Subcutaneous adipose tissue (tissue), 4 donors: Measurements from ENCODE around the gene RHOJ. TPM values are rescaled to one million over a fixed set of nuclear protein-coding genes. Genes with fewer than 3 reads are reported as not detected.

Experiments
- total RNA-seq, 4 donors: library from RNA; depleted of rRNA; stranded (reverse); fragments of >200 nt; gene quantifications; one replicate each; pipeline ENCODE4 v1.1.0, GENCODE V29; 2016
- TF ChIP-seq, protein P1 (sequence below): fragments of 450-650 bp; IDR thresholded peaks from one replicate; pipeline ENCODE4 v1.5.1; 2016; ENCODE audit warnings: low read depth, mild to moderate bottlenecking, control low read depth, antibody characterized with exemption, moderate library complexity

The RHOJ gene
- total RNA-seq, 4 donors from 2014 or later = 5.3 to 23.2 (median 8.4) TPM

DNA sequence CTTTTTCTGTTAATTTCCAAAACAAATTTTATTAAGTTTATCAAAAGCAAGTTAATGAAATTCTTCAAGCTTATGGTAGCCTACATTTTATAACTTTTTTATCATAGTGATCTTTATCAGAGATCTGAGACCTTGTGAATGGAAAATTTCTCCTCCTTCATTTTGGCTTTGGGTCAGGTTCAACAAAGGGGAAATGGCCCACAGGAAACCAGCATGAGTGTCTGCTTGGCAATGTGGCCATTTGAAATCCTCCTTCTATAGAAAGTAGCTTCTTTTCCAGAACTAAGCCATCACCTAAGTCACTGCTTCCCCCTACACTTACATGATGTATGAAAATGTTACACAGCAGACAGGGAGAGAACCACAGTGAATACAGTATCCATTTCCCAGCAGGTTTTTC is 1.6 kb downstream of the RHOJ start:
- TF ChIP-seq, protein P1, sequence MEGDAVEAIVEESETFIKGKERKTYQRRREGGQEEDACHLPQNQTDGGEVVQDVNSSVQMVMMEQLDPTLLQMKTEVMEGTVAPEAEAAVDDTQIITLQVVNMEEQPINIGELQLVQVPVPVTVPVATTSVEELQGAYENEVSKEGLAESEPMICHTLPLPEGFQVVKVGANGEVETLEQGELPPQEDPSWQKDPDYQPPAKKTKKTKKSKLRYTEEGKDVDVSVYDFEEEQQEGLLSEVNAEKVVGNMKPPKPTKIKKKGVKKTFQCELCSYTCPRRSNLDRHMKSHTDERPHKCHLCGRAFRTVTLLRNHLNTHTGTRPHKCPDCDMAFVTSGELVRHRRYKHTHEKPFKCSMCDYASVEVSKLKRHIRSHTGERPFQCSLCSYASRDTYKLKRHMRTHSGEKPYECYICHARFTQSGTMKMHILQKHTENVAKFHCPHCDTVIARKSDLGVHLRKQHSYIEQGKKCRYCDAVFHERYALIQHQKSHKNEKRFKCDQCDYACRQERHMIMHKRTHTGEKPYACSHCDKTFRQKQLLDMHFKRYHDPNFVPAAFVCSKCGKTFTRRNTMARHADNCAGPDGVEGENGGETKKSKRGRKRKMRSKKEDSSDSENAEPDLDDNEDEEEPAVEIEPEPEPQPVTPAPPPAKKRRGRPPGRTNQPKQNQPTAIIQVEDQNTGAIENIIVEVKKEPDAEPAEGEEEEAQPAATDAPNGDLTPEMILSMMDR = no peak

DNA sequence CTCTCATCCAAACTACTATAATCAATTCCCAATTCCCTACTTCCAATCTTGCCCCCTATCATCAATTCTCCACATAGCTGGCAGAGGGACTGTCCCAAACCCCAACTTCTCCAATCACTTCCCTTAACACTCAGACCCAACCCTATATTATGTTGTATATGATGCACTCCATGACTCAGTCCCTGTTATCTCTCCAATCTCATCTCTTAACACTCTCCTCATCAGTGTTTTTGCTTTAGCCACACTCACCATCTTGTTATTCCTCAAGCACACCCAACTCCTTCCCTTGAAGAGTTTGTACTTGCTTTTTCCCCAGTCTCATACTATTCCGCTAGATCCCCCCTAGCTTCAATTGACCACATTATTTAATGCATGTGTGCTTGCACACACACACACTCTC is 4.9 kb downstream of the RHOJ start:
- TF ChIP-seq, protein P1 = no peak

DNA sequence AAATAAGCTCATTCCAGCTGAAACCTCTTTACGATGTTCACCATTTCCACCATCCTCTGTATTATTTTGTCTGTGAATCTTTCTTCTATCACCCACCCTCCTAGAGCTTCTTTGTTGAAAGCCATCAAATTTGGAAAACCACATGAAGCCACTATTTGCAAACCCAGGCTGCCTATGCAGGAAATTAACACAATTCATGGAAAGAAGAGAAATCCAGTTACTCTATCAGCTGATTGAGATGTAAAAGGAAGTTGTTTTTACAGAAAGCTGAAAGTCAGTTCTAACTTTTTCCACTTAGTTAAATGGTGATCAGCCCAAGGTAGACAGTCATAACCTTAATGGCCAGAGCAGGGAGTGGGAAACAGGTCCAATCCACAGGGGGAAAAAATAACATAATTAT is 6.6 kb downstream of the RHOJ start:
- TF ChIP-seq, protein P1 = no peak

DNA sequence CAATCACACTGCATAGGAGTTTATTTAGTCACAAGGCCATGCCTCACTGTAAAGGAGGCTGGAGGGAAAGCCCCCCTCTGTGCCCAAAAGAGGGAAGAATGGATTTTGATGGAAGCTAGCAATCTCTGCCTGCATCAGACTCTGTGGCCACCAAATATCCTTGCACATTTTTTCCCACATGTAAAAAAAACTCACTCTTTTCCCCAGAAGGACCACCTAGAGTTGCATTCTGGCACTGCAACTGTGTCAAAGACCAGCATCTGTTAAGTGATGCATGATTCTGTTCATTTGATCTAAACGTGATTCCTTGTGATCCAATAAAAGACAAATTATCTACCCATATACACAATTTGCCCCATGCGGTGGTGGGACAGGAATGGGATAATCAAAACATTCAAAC is 8.0 kb downstream of the RHOJ start:
- TF ChIP-seq, protein P1 = no peak

DNA sequence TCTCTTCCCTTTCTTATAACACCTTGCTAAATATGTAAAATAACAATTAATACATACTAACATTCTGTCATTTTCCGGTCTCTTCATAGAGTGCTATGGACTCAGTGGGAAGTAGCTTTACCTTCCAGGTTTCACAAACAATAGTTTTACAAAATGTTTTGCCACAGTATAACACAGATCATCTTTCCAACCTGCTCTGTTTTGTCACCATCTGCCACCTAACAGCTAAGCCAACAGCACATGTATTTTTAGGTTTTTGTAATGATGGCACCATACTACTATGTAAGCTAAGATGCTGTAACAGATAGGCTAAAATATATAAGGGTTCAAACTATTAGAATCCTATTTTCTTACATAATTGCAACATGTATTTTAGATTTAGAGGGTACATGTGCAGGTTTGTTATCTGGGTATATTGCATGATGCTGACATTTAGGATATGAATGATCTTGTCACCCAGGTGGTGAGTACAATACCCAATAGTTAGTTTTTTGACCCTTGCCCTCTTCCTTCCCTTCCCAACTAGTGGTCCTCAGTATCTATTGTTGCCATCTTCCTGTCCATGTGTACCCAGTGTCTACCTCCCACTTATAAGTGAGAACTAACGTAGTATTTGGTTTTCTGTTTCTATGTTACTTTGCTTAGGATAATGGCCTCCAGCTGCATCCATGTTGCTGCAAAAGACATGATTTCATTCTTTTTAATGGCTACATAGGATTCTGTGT is 8.7 kb downstream of the RHOJ start:
- TF ChIP-seq, protein P1 = no peak

DNA sequence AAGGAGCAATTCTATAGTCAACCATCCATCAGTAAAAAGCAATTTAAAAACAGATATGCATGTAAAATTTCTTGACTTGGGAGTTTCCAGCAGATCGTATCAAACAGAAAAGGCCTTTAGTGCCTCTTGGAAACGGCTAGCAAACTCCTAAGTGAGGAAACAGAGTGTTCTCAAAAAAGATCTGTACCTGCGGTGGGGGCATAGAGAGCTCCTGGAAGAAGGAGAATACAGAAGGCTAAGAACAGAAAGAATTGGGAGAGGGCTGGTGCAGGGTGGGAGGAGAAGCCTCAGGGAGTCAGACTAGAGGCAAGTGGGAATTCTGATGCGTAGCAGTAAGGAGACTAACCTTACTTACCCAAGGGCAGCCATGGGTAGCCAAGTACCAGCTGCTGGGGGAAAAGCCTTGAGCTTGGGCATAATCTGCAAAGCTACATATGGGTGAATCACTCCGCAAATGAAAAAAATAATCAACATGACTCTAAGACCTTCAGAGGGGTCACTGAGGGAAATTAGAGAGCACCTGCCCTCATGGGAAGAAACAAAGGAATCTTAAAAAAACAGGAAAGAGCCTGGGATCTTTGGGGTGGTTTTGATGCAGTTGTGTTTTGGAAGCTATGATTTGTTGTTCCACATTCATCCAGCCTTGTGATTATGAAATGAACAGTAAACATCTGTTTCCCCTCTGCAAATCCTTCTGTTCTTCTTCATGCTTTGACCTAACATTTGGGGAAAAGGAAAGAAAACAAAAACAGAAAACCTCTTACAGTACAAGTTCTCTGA is 10.4 kb downstream of the RHOJ start:
- TF ChIP-seq, protein P1 = no peak

DNA sequence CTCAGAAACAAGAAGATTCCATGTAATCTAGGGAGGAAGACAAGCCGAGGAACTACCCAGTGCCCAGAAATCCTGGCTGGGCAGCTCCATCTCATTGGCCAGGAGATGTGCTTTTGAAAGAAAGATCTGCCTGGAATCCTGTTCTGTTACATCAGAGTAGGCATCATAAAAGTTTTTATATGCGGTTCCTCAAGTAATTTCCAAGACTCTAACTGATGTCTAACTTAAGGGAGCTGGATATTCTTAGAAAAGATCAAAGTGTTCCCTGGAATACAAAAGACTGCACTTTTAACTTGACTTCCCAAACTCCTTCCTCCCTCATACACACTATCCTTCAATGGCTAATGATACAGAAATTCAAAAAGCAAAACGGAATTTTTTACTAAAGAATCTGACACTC is 16.3 kb downstream of the RHOJ start:
- TF ChIP-seq, protein P1 = no peak
